ENCODE measurements around the gene SORCS1. TPM values are rescaled to one million over a fixed set of nuclear protein-coding genes. Genes with fewer than 3 reads are reported as not detected.

The SORCS1 gene
- total RNA-seq (60.1 and 73.0 TPM in 2 replicates), polyA plus RNA-seq (45.6 and 55.2 TPM in 2 replicates)

- TF ChIP-seq CTCF (IDR thresholded peaks at IDR 0.05; ENCODE audit: low read depth, low read length), result no peak
- no peak within 1 kb of the TSS for H3K27ac ChIP-seq
- H3K4me3 ChIP-seq, result peak within 1 kb of the TSS; percentile 60
- peaks cover 19% of the 10 kb centered on the region for H3K4me1 ChIP-seq (ENCODE audit: low read depth)
- DNase-seq (ENCODE audit: low read depth in 1 of 2, low spot score in 1 of 2), result peak in 1 of 2 donors; percentile 85
- H3K27me3 ChIP-seq, result peaks cover 8% of the 10 kb centered on the region
- H3K36me3 ChIP-seq, result no peaks in the 10 kb centered on the region
- no peaks in the 10 kb centered on the region for H3K9me3 ChIP-seq (ENCODE audit: low read depth)
These were observed at the start of gene SORCS1 for GRCh38 chr10:107163881-107164861. TSS of gene SORCS1 (minus strand) at chr10:107164706.

- no peaks in the 10 kb centered on the region for H3K36me3 ChIP-seq
- H3K27ac ChIP-seq, result no peak overlapping the region
- H3K4me1 ChIP-seq (ENCODE audit: low read depth), result no peaks in the 10 kb centered on the region
- DNase-seq (ENCODE audit: low read depth in 1 of 2, low spot score in 1 of 2), result no peak
- no peaks in the 10 kb centered on the region for H3K27me3 ChIP-seq
- no peak overlapping the region for H3K4me3 ChIP-seq
- H3K9me3 ChIP-seq (ENCODE audit: low read depth), result no peaks in the 10 kb centered on the region
- TF ChIP-seq CTCF (IDR thresholded peaks at IDR 0.05; ENCODE audit: low read depth, low read length), result no peak
These were observed 49.8 kb upstream of the SORCS1 start for GRCh38 chr10:107214261-107214660.

GRCh38 chr10:107213861-107214260, 49.4 kb upstream of the SORCS1 start:
- no peak for DNase-seq (ENCODE audit: low read depth in 1 of 2, low spot score in 1 of 2)
- Histone ChIP-seq H3K4me3 (no peak overlapping the region), H3K36me3 (no peaks in the 10 kb centered on the region), H3K27me3 (no peaks in the 10 kb centered on the region), H3K4me1 (ENCODE audit: low read depth) (no peaks in the 10 kb centered on the region), H3K9me3 (ENCODE audit: low read depth) (no peaks in the 10 kb centered on the region), H3K27ac (no peak overlapping the region)
- no peak for TF ChIP-seq CTCF (IDR thresholded peaks at IDR 0.05; ENCODE audit: low read depth, low read length)

DNA sequence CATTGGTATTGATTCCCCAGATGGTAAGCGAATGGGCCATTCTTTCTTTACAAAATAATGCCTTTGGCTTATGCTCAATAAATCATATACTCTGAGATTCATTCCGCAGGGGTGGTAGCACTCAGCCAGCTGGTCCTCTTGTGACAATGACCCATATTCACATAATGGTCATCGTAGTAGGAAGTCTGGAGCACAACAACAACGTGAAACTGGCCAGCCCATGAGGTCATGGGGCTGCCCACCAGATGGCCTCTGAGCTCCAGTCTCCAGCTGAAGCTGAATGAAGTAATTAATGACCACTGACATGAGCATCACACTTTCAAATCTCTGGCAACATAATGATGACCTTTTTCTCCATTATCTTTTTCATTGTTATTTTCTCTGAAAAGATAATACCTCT, 42.3 kb upstream of the SORCS1 start:
- H3K27ac ChIP-seq, result no peak overlapping the region
- DNase-seq (ENCODE audit: low read depth in 1 of 2, low spot score in 1 of 2), result no peak
- H3K9me3 ChIP-seq (ENCODE audit: low read depth), result no peaks in the 10 kb centered on the region
- no peaks in the 10 kb centered on the region for H3K27me3 ChIP-seq
- no peaks in the 10 kb centered on the region for H3K4me1 ChIP-seq (ENCODE audit: low read depth)
- no peaks in the 10 kb centered on the region for H3K36me3 ChIP-seq
- no peak for TF ChIP-seq CTCF (IDR thresholded peaks at IDR 0.05; ENCODE audit: low read depth, low read length)
- no peak overlapping the region for H3K4me3 ChIP-seq

- DNase-seq (ENCODE audit: low read depth in 1 of 2, low spot score in 1 of 2), result no peak
- H3K4me3 ChIP-seq, result no peak overlapping the region
- peaks cover 4% of the 10 kb centered on the region for H3K27me3 ChIP-seq
- TF ChIP-seq CTCF (IDR thresholded peaks at IDR 0.05; ENCODE audit: low read depth, low read length), result no peak
- H3K4me1 ChIP-seq (ENCODE audit: low read depth), result peaks cover 8% of the 10 kb centered on the region
- H3K36me3 ChIP-seq, result no peaks in the 10 kb centered on the region
- no peaks in the 10 kb centered on the region for H3K9me3 ChIP-seq (ENCODE audit: low read depth)
- no peak overlapping the region for H3K27ac ChIP-seq
These were observed 5.0 kb upstream of the SORCS1 start for GRCh38 chr10:107169516-107169915.
